SK-N-SH treated with all-trans-retinoic acid at 6 μM for 48 hours (cell line): Measurements from ENCODE around the gene POLR1B.

Experiments
- CSDC2 ChIP-seq: fragments of 250-450 bp; sonication (Bioruptor Pico); IDR thresholded peaks from 2 replicates; pipeline ENCODE4 v1.5.0; 2020; ENCODE audit warnings: mild to moderate bottlenecking, moderate library complexity
- GLIS3 ChIP-seq: fragments of 250-450 bp; sonication (Bioruptor Pico); IDR thresholded peaks from 2 replicates; pipeline ENCODE4 v1.5.0; 2020; ENCODE audit warnings: mild to moderate bottlenecking, moderate library complexity
- PATZ1 ChIP-seq: fragments of 250-450 bp; sonication (Bioruptor Pico); IDR thresholded peaks from 2 replicates; pipeline ENCODE4 v1.8.0; 2020; ENCODE audit warnings: mild to moderate bottlenecking, moderate library complexity, borderline replicate concordance
- RARB ChIP-seq: fragments of 250-450 bp; sonication (Bioruptor Pico); IDR thresholded peaks from 2 replicates; pipeline ENCODE4 v1.8.0; 2021; ENCODE audit warnings: mild to moderate bottlenecking, moderate library complexity
- TCF4 ChIP-seq: fragments of 250-450 bp; sonication (Bioruptor Pico); IDR thresholded peaks from 2 replicates; pipeline ENCODE4 v1.8.0; 2021; ENCODE audit warnings: mild to moderate bottlenecking, moderate library complexity, borderline replicate concordance
- ZFP3 ChIP-seq: fragments of 250-450 bp; sonication (Bioruptor Pico); IDR thresholded peaks from 2 replicates; pipeline ENCODE4 v1.5.0; 2020; ENCODE audit warnings: mild to moderate bottlenecking, moderate library complexity
- ZNF565 ChIP-seq: fragments of 450-650 bp; formaldehyde crosslinking; conservative IDR thresholded peaks from 2 replicates; pipeline ENCODE4 v1.5.0; 2020; ENCODE audit warnings: low read depth, mild to moderate bottlenecking, moderate library complexity

GRCh38 chr2:112621790-112622527 is 79.7 kb downstream of the POLR1B start:
- no peak for TF ChIP-seq TCF4 (CRISPR knock-in tag)
- TF ChIP-seq ZNF565, result no peak
- TF ChIP-seq CSDC2 (CRISPR knock-in tag), result no peak
- no peak for TF ChIP-seq GLIS3
- TF ChIP-seq ZFP3 (CRISPR knock-in tag), result no peak
- no peak for TF ChIP-seq RARB (CRISPR knock-in tag)
- no peak for TF ChIP-seq PATZ1 (CRISPR knock-in tag)
